ENCODE data around the gene HSF5. TPM values are rescaled to one million over a fixed set of nuclear protein-coding genes. Genes with fewer than 3 reads are reported as not detected.

HSF5 gene
- total and polyA plus RNA-seq, 2 donors (not counting 3 experiments of a cell fraction or from before 2014, with no cell fraction given) = 0.03 TPM; not detected in 1

DNA sequence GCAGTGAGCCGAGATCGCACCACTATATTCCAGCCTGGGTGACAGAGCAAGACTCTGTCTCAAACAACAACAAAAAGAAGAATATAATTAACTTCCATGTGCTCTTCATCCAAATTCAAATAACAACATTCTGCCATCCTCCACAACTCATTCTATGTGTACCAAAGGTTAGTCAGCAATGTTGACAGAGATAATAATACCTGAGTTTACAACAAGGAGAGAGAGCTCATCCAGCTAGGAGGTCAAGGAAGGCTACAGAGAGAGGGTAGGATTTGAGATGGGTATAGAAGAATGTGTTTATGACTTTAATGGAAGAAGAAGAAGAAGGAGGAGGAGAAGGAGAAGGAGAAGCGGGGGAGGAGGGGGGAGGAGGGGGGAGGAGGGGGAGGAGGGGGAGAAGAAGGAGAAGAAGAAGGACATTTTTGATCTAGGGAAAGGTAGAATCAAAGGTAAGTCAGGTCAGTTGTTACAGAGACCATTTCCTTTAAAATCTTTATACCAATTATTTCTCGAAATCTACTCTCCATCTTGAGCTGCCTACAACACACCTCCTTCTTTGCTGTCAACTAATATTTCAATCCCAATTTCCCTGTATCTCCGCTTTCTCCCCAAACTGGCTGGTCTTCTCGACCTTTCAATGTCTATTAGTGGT lies 10.1 kb upstream of the HSF5 start:
- no peaks in the 10 kb centered on the region for H3K4me1 ChIP-seq (ENCODE audit: control insufficient read depth, extremely low read depth, insufficient read depth, low read length)
- BruUV-seq (replicated peaks) = no TSS peak
- dilution Hi-C loops (cut with MboI; ENCODE audit: extremely low pct_ligation_motif_present, low sequenced_read_pairs) (no loop called here), intact Hi-C loops (cut with micrococcal nuclease) (no loop called here)
- H3K9ac ChIP-seq (replicated peaks; ENCODE audit: extremely low read depth, insufficient read depth, low read length) = no peak overlapping the region
- H3K36me3 ChIP-seq (ENCODE audit: control insufficient read depth in 2 of 2, extremely low read depth in 1 of 2, insufficient read depth in 2 of 2, low read length in 2 of 2) = peaks cover 17 to 21% of the 10 kb centered on the region in 2 experiments
- POLR2A ChIA-PET = no interaction called here
- DNase-seq (ENCODE audit: low read depth, low spot score) (no peak), FAIRE-seq (no peak)
- no peaks in the 10 kb centered on the region for H3K9me1 ChIP-seq (replicated peaks; ENCODE audit: control insufficient read depth, extremely low read depth, insufficient read depth, low read length)
- H4K20me1 ChIP-seq (replicated peaks; ENCODE audit: control insufficient read depth, extremely low read depth, insufficient read depth, low read length) = no peaks in the 10 kb centered on the region
- CTCF ChIA-PET = no interaction called here
- no peak overlapping the region for H3K4me3 ChIP-seq (replicated peaks in 1 of 3; ENCODE audit: insufficient read depth in 1 of 3, low read depth in 1 of 3, low read length in 3 of 3)
- H3K4me2 ChIP-seq (ENCODE audit: insufficient read depth, low read length) = no peak overlapping the region
- H2AFZ ChIP-seq (ENCODE audit: low read depth, low read length) = no peak overlapping the region
- no peaks in the 10 kb centered on the region for H3K9me3 ChIP-seq (replicated peaks; ENCODE audit: control insufficient read depth, insufficient read depth, low read length)
- no peaks in the 10 kb centered on the region for H3K79me2 ChIP-seq (ENCODE audit: control insufficient read depth, insufficient read depth, low read length)
- TF ChIP-seq JUN (IDR thresholded peaks at IDR 0.05; ENCODE audit: borderline replicate concordance, insufficient read depth, insufficient read length, low read depth) (no peak), EZH2 (IDR thresholded peaks at IDR 0.05; ENCODE audit: borderline replicate concordance, low read depth, low read length, severe bottlenecking) (no peak), POLR2AphosphoS5 (IDR thresholded peaks at IDR 0.05; ENCODE audit: insufficient read depth, low read depth, low read length) (no peak), GATA2 (IDR thresholded peaks at IDR 0.05; ENCODE audit: insufficient read depth, insufficient read length, low read depth, low read length) (no peak), FOS (IDR thresholded peaks at IDR 0.05; ENCODE audit: borderline replicate concordance, insufficient read depth, low read length) (no peak), MYC (IDR thresholded peaks at IDR 0.05; ENCODE audit: low read depth, low read length) (no peak), POLR2A (IDR thresholded peaks at IDR 0.05; ENCODE audit: low read depth, low read length) (no peak)
- TF ChIP-seq, protein P1, sequence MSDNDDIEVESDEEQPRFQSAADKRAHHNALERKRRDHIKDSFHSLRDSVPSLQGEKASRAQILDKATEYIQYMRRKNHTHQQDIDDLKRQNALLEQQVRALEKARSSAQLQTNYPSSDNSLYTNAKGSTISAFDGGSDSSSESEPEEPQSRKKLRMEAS (IDR thresholded peaks at IDR 0.05; ENCODE audit: insufficient read depth, insufficient read length) = no peak
- TF ChIP-seq, protein P2, sequence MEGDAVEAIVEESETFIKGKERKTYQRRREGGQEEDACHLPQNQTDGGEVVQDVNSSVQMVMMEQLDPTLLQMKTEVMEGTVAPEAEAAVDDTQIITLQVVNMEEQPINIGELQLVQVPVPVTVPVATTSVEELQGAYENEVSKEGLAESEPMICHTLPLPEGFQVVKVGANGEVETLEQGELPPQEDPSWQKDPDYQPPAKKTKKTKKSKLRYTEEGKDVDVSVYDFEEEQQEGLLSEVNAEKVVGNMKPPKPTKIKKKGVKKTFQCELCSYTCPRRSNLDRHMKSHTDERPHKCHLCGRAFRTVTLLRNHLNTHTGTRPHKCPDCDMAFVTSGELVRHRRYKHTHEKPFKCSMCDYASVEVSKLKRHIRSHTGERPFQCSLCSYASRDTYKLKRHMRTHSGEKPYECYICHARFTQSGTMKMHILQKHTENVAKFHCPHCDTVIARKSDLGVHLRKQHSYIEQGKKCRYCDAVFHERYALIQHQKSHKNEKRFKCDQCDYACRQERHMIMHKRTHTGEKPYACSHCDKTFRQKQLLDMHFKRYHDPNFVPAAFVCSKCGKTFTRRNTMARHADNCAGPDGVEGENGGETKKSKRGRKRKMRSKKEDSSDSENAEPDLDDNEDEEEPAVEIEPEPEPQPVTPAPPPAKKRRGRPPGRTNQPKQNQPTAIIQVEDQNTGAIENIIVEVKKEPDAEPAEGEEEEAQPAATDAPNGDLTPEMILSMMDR (IDR thresholded peaks at IDR 0.05; ENCODE audit: extremely low read depth in 1 of 2, insufficient read depth in 1 of 2, low read depth in 1 of 2, low read length in 2 of 2) = no peak
- H3K27ac ChIP-seq (ENCODE audit: insufficient read depth, low read depth, low read length) = no peak overlapping the region
- no peaks in the 10 kb centered on the region for H3K27me3 ChIP-seq (ENCODE audit: control insufficient read depth in 2 of 2, insufficient read depth in 2 of 2, low read length in 2 of 2)
